ENCODE measurements around the gene SRRD. TPM values are rescaled to one million over a fixed set of nuclear protein-coding genes. Genes with fewer than 3 reads are reported as not detected.
A peak's percentile ranks its signal among the peaks of the same experiment; 100 is the strongest.
"Not testable (repeated sequence)": the region's sequence is repeated elsewhere in the genome, so short reads cannot be mapped to it uniquely, and the experiment has no call there.

SRRD gene
- polyA plus RNA-seq: 18.1 TPM
- long read RNA-seq, donor 1, full-length matches to known transcripts: 6 of 20 reads
- long read RNA-seq, donor 1, partial matches to known transcripts: 14 of 20 reads
- long read RNA-seq, donor 1, other reads (novel, unspliced or antisense): 0 of 20 reads
- long read RNA-seq, donor 2, full-length matches to known transcripts: 11 of 70 reads
- long read RNA-seq, donor 2, partial matches to known transcripts: 51 of 70 reads
- long read RNA-seq, donor 2, other reads (novel, unspliced or antisense): 8 of 70 reads
- long read RNA-seq, donor 3, full-length matches to known transcripts: 12 of 68 reads
- long read RNA-seq, donor 3, partial matches to known transcripts: 26 of 68 reads
- long read RNA-seq, donor 3, other reads (novel, unspliced or antisense): 30 of 68 reads
- long read RNA-seq, donor 4: 0 reads
- long read RNA-seq, donor 5, full-length matches to known transcripts: 5 of 5 reads
- long read RNA-seq, donor 5, partial matches to known transcripts: 0 of 5 reads
- long read RNA-seq, donor 5, other reads (novel, unspliced or antisense): 0 of 5 reads
- long read RNA-seq, donor 6, full-length matches to known transcripts: 7 of 37 reads
- long read RNA-seq, donor 6, partial matches to known transcripts: 15 of 37 reads
- long read RNA-seq, donor 6, other reads (novel, unspliced or antisense): 15 of 37 reads
- long read RNA-seq, donor 7, full-length matches to known transcripts: 3 of 3 reads
- long read RNA-seq, donor 7, partial matches to known transcripts: 0 of 3 reads
- long read RNA-seq, donor 7, other reads (novel, unspliced or antisense): 0 of 3 reads
- long read RNA-seq, donor 8, full-length matches to known transcripts: 14 of 69 reads
- long read RNA-seq, donor 8, partial matches to known transcripts: 48 of 69 reads
- long read RNA-seq, donor 8, other reads (novel, unspliced or antisense): 7 of 69 reads
- long read RNA-seq, donor 9, full-length matches to known transcripts: 7 of 7 reads
- long read RNA-seq, donor 9, partial matches to known transcripts: 0 of 7 reads
- long read RNA-seq, donor 9, other reads (novel, unspliced or antisense): 0 of 7 reads
- long read RNA-seq, donor 10, full-length matches to known transcripts: 9 of 33 reads
- long read RNA-seq, donor 10, partial matches to known transcripts: 12 of 33 reads
- long read RNA-seq, donor 10, other reads (novel, unspliced or antisense): 12 of 33 reads
- long read RNA-seq, donor 11, full-length matches to known transcripts: 9 of 9 reads
- long read RNA-seq, donor 11, partial matches to known transcripts: 0 of 9 reads
- long read RNA-seq, donor 11, other reads (novel, unspliced or antisense): 0 of 9 reads

- Histone ChIP-seq H3K4me1 (ENCODE audit: control insufficient read depth, insufficient read depth, low read length) (peaks cover 31% of the 10 kb centered on the region), H3K36me3 (ENCODE audit: control insufficient read depth, insufficient read depth, low read length) (peaks cover 20% of the 10 kb centered on the region), H3K27me3 (ENCODE audit: control insufficient read depth, insufficient read depth, low read length) (no peaks in the 10 kb centered on the region), H3K27ac (ENCODE audit: low read length) (peak within 1 kb of the TSS; percentile 99), H3K4me3 (ENCODE audit: low read length) (peak within 1 kb of the TSS; percentile 81), H3K9me3 (ENCODE audit: control insufficient read depth, low read depth, low read length) (no peaks in the 10 kb centered on the region)
- WGBS (ENCODE audit: insufficient coverage, low lambda C conversion rate): 0% methylated on average over 2 of the region's 85 CpGs
- peak; percentile 93 to 96 for DNase-seq
Observed at GRCh38 chr22:26483439-26484359, at the start of gene SRRD, which contains the start of gene HPS4. Gene SRRD (plus strand): TSS chr22:26483877. CDS start chr22:26483891, 14 bp downstream. Gene HPS4 (minus strand): TSS chr22:26483783. CDS start chr22:26481762, 2,021 bp downstream.

GRCh38 chr22:26435327-26436093, 48.2 kb upstream of the SRRD start:
- DNase-seq: no peak

GRCh38 chr22:26436903-26437515, 46.7 kb upstream of the SRRD start:
- no peaks in the 10 kb centered on the region for H3K9me3 ChIP-seq (ENCODE audit: control insufficient read depth, low read depth, low read length)
- no peaks in the 10 kb centered on the region for H3K36me3 ChIP-seq (ENCODE audit: control insufficient read depth, insufficient read depth, low read length)
- H3K4me3 ChIP-seq (ENCODE audit: low read length): no peak overlapping the region
- H3K4me1 ChIP-seq (ENCODE audit: control insufficient read depth, insufficient read depth, low read length): no peaks in the 10 kb centered on the region
- H3K27me3 ChIP-seq (ENCODE audit: control insufficient read depth, insufficient read depth, low read length): peaks cover 3% of the 10 kb centered on the region
- H3K27ac ChIP-seq (ENCODE audit: low read length): peak overlapping the region; percentile 42
- no CpG with 5 or more reads among the region's 11 CpGs for WGBS (ENCODE audit: insufficient coverage, low lambda C conversion rate)
- peak; percentile 57 to 79 for DNase-seq

More at GRCh38 chr22:26435327-26436093, 48.2 kb upstream of the SRRD start:
- Histone ChIP-seq H3K27ac (ENCODE audit: low read length) (no peak overlapping the region), H3K4me3 (ENCODE audit: low read length) (no peak overlapping the region), H3K9me3 (ENCODE audit: control insufficient read depth, low read depth, low read length) (no peaks in the 10 kb centered on the region), H3K36me3 (ENCODE audit: control insufficient read depth, insufficient read depth, low read length) (no peaks in the 10 kb centered on the region), H3K27me3 (ENCODE audit: control insufficient read depth, insufficient read depth, low read length) (peaks cover 13% of the 10 kb centered on the region), H3K4me1 (ENCODE audit: control insufficient read depth, insufficient read depth, low read length) (no peaks in the 10 kb centered on the region)
- 83% methylated on average over 3 of the region's 11 CpGs for WGBS (ENCODE audit: insufficient coverage, low lambda C conversion rate)

GRCh38 chr22:26437694-26438392, 45.8 kb upstream of the SRRD start:
- Histone ChIP-seq H3K9me3 (ENCODE audit: control insufficient read depth, low read depth, low read length) (no peaks in the 10 kb centered on the region), H3K4me1 (ENCODE audit: control insufficient read depth, insufficient read depth, low read length) (no peaks in the 10 kb centered on the region), H3K27ac (ENCODE audit: low read length) (no peak overlapping the region), H3K36me3 (ENCODE audit: control insufficient read depth, insufficient read depth, low read length) (no peaks in the 10 kb centered on the region), H3K27me3 (ENCODE audit: control insufficient read depth, insufficient read depth, low read length) (no peaks in the 10 kb centered on the region), H3K4me3 (ENCODE audit: low read length) (no peak overlapping the region)
- 100% methylated on average over 1 of the region's 14 CpGs for WGBS (ENCODE audit: insufficient coverage, low lambda C conversion rate)
- no peak for DNase-seq

- not testable (repeated sequence) for H3K27me3 ChIP-seq (ENCODE audit: control insufficient read depth, insufficient read depth, low read length); H3K4me1 ChIP-seq (ENCODE audit: control insufficient read depth, insufficient read depth, low read length); DNase-seq; H3K9me3 ChIP-seq (ENCODE audit: control insufficient read depth, low read depth, low read length); H3K4me3 ChIP-seq (ENCODE audit: low read length); H3K27ac ChIP-seq (ENCODE audit: low read length); H3K36me3 ChIP-seq (ENCODE audit: control insufficient read depth, insufficient read depth, low read length)
- no CpG with 5 or more reads among the region's 3 CpGs for WGBS (ENCODE audit: insufficient coverage, low lambda C conversion rate)
Observed at GRCh38 chr22:26438776-26439175, 44.9 kb upstream of the SRRD start.

GRCh38 chr22:26439559-26439958, 44.1 kb upstream of the SRRD start:
- Histone ChIP-seq H3K27me3 (ENCODE audit: control insufficient read depth, insufficient read depth, low read length) (no peaks in the 10 kb centered on the region), H3K4me1 (ENCODE audit: control insufficient read depth, insufficient read depth, low read length) (no peaks in the 10 kb centered on the region), H3K4me3 (ENCODE audit: low read length) (no peak overlapping the region), H3K27ac (ENCODE audit: low read length) (no peak overlapping the region), H3K9me3 (ENCODE audit: control insufficient read depth, low read depth, low read length) (no peaks in the 10 kb centered on the region), H3K36me3 (ENCODE audit: control insufficient read depth, insufficient read depth, low read length) (no peaks in the 10 kb centered on the region)
- DNase-seq: no peak
- no CpG with 5 or more reads among the region's 3 CpGs for WGBS (ENCODE audit: insufficient coverage, low lambda C conversion rate)

GRCh38 chr22:26442086-26442756, 41.5 kb upstream of the SRRD start:
- no peak overlapping the region for H3K4me3 ChIP-seq (ENCODE audit: low read length)
- H3K27ac ChIP-seq (ENCODE audit: low read length): no peak overlapping the region
- WGBS (ENCODE audit: insufficient coverage, low lambda C conversion rate): 100% methylated on average over 2 of the region's 4 CpGs
- no peaks in the 10 kb centered on the region for H3K9me3 ChIP-seq (ENCODE audit: control insufficient read depth, low read depth, low read length)
- no peaks in the 10 kb centered on the region for H3K4me1 ChIP-seq (ENCODE audit: control insufficient read depth, insufficient read depth, low read length)
- H3K27me3 ChIP-seq (ENCODE audit: control insufficient read depth, insufficient read depth, low read length): no peaks in the 10 kb centered on the region
- H3K36me3 ChIP-seq (ENCODE audit: control insufficient read depth, insufficient read depth, low read length): no peaks in the 10 kb centered on the region
- no peak for DNase-seq

All from large intestine (tissue), 12 donors.